DOHH2 (cell line): Measurements from ENCODE around the gene CSMD2.

ENCODE experiments used
- H3F3A ChIP-seq: fragments of 200-600 bp; sonication (generic), shearing (Covaris generic); 2 replicates; pipeline ENCODE4 v1.6.0; 2016; ENCODE audit warnings: antibody characterized with exemption, mild to moderate bottlenecking; ENCODE audit not compliant: control insufficient read depth, insufficient read depth
- H3K27ac ChIP-seq: fragments of 200-600 bp; sonication (generic); 2 replicates; pipeline ENCODE4 v1.5.1; 2014; ENCODE audit warnings: low read depth, mild to moderate bottlenecking, low read length, moderate library complexity
- H3K27me3 ChIP-seq: fragments of 200-600 bp; sonication (generic); 2 replicates; pipeline ENCODE4 v1.6.1; 2014; ENCODE audit warnings: mild to moderate bottlenecking, low read length, mixed read lengths; ENCODE audit not compliant: control insufficient read depth
- H3K36me3 ChIP-seq: fragments of 200-600 bp; sonication (generic); 2 replicates; pipeline ENCODE4 v1.6.1; 2014; ENCODE audit warnings: mild to moderate bottlenecking, low read length, moderate library complexity, mixed read lengths; ENCODE audit not compliant: control insufficient read depth
- H3K4me1 ChIP-seq: fragments of 200-600 bp; sonication (generic); 2 replicates; pipeline ENCODE4 v1.6.1; 2014; ENCODE audit warnings: mild to moderate bottlenecking, low read length, mixed read lengths; ENCODE audit not compliant: control insufficient read depth
- H3K4me2 ChIP-seq: fragments of 200-600 bp; sonication (generic); 2 replicates; pipeline ENCODE4 v1.6.0; 2014; ENCODE audit warnings: mild to moderate bottlenecking, low read length, moderate library complexity
- H3K4me3 ChIP-seq: fragments of 200-600 bp; sonication (generic); 2 replicates; pipeline ENCODE4 v1.5.1; 2014; ENCODE audit warnings: mild to moderate bottlenecking, low read length, mixed read lengths
- H3K79me2 ChIP-seq: fragments of 200-600 bp; sonication (generic); 2 replicates; pipeline ENCODE4 v1.6.1; 2014; ENCODE audit warnings: mild to moderate bottlenecking, low read length, mixed read lengths; ENCODE audit not compliant: control insufficient read depth
- H3K9me2 ChIP-seq: fragments of 200-600 bp; sonication (generic); replicated peaks from 2 replicates; pipeline ENCODE4 v1.6.1; 2014; ENCODE audit warnings: mild to moderate bottlenecking, low read length, mixed read lengths; ENCODE audit not compliant: control insufficient read depth
- H3K9me3 ChIP-seq: fragments of 200-600 bp; sonication (generic); 2 replicates; pipeline ENCODE4 v1.6.1; 2014; ENCODE audit warnings: antibody characterized with exemption, low read length, mixed read lengths; ENCODE audit not compliant: control insufficient read depth, insufficient read depth
- H4K20me1 ChIP-seq: fragments of 200-600 bp; sonication (generic); 2 replicates; pipeline ENCODE4 v1.6.0; 2014; ENCODE audit warnings: low read depth, mild to moderate bottlenecking, antibody characterized with exemption, low read length, moderate library complexity; ENCODE audit not compliant: control insufficient read depth, insufficient read depth
- CTCF ChIP-seq: fragments of 200-600 bp; sonication (generic); IDR thresholded peaks from one replicate; pipeline ENCODE4 v1.5.1; 2014; ENCODE audit warnings: antibody characterized with exemption, mild to moderate bottlenecking, low read depth, low read length; ENCODE audit not compliant: poor library complexity, severe bottlenecking
- EZH2phosphoT487 ChIP-seq: fragments of 200-600 bp; sonication (generic); IDR thresholded peaks from 2 replicates; pipeline ENCODE4 v1.6.1; 2017; ENCODE audit warnings: borderline replicate concordance, mild to moderate bottlenecking, antibody characterized with exemption, low read length, moderate library complexity, mixed read lengths

Gene CSMD2

GRCh38 chr1:33762962-33763361 lies 402.1 kb downstream of the CSMD2 start:
- Histone ChIP-seq H3K4me3 (no peak overlapping the region), H3K4me2 (no peak overlapping the region), H3K9me3 (no peaks in the 10 kb centered on the region), H3K27ac (no peak overlapping the region), H4K20me1 (no peaks in the 10 kb centered on the region), H3K27me3 (no peaks in the 10 kb centered on the region), H3K4me1 (no peaks in the 10 kb centered on the region), H3K9me2 (no peaks in the 10 kb centered on the region), H3K79me2 (no peaks in the 10 kb centered on the region), H3F3A (no peaks in the 10 kb centered on the region), H3K36me3 (no peaks in the 10 kb centered on the region)
- TF ChIP-seq CTCF (no peak), EZH2phosphoT487 (no peak)

- no peaks in the 10 kb centered on the region for H4K20me1 ChIP-seq
Measured at GRCh38 chr1:33762109-33762830, 402.8 kb downstream of the CSMD2 start.

GRCh38 chr1:33758698-33759097 lies 406.3 kb downstream of the CSMD2 start:
- no peaks in the 10 kb centered on the region for H3K4me1 ChIP-seq
- H3K27me3 ChIP-seq = no peaks in the 10 kb centered on the region
- H3K4me2 ChIP-seq = no peak overlapping the region
- H3K9me2 ChIP-seq = no peaks in the 10 kb centered on the region
- H3K79me2 ChIP-seq = no peaks in the 10 kb centered on the region
- H3K4me3 ChIP-seq = no peak overlapping the region
- TF ChIP-seq EZH2phosphoT487 = no peak
- no peak for TF ChIP-seq CTCF
- no peaks in the 10 kb centered on the region for H3F3A ChIP-seq
- H4K20me1 ChIP-seq = no peaks in the 10 kb centered on the region
- H3K36me3 ChIP-seq = no peaks in the 10 kb centered on the region
- H3K9me3 ChIP-seq = no peaks in the 10 kb centered on the region
- H3K27ac ChIP-seq = no peak overlapping the region

More at GRCh38 chr1:33762109-33762830, 402.8 kb downstream of the CSMD2 start:
- H3F3A ChIP-seq = no peaks in the 10 kb centered on the region
- no peaks in the 10 kb centered on the region for H3K36me3 ChIP-seq
- H3K4me2 ChIP-seq = no peak overlapping the region
- no peaks in the 10 kb centered on the region for H3K9me3 ChIP-seq
- no peak overlapping the region for H3K4me3 ChIP-seq
- no peaks in the 10 kb centered on the region for H3K27me3 ChIP-seq
- H3K4me1 ChIP-seq = no peaks in the 10 kb centered on the region
- no peak overlapping the region for H3K27ac ChIP-seq
- TF ChIP-seq EZH2phosphoT487 = no peak
- TF ChIP-seq CTCF = no peak
- H3K9me2 ChIP-seq = no peaks in the 10 kb centered on the region
- no peaks in the 10 kb centered on the region for H3K79me2 ChIP-seq
